Ovary (tissue), 3 donors: ENCODE measurements around the gene TRAF3.

Experiments
- CTCF ChIP-seq, 3 donors: fragments of 450-650 bp in 2 of 3; fragments of 200-600 bp in 1 of 3; IDR thresholded peaks; one replicate each; pipeline versions ENCODE4 v1.5.1 to v1.8.0; 2016 to 2022; ENCODE audit warnings: antibody characterized with exemption in 3 of 3, mild to moderate bottlenecking in 1 of 3
- EP300 ChIP-seq: sonication (generic); formaldehyde crosslinking; IDR thresholded peaks from one replicate; pipeline ENCODE4 v1.6.1; 2017; ENCODE audit warnings: antibody characterized with exemption
- POLR2A ChIP-seq: fragments of 450-650 bp; IDR thresholded peaks from one replicate; pipeline ENCODE4 v1.6.1; 2017; ENCODE audit warnings: antibody characterized with exemption, mild to moderate bottlenecking, moderate library complexity
- donor health status: DM: no; HTN: no; CAD: no.

DNA sequence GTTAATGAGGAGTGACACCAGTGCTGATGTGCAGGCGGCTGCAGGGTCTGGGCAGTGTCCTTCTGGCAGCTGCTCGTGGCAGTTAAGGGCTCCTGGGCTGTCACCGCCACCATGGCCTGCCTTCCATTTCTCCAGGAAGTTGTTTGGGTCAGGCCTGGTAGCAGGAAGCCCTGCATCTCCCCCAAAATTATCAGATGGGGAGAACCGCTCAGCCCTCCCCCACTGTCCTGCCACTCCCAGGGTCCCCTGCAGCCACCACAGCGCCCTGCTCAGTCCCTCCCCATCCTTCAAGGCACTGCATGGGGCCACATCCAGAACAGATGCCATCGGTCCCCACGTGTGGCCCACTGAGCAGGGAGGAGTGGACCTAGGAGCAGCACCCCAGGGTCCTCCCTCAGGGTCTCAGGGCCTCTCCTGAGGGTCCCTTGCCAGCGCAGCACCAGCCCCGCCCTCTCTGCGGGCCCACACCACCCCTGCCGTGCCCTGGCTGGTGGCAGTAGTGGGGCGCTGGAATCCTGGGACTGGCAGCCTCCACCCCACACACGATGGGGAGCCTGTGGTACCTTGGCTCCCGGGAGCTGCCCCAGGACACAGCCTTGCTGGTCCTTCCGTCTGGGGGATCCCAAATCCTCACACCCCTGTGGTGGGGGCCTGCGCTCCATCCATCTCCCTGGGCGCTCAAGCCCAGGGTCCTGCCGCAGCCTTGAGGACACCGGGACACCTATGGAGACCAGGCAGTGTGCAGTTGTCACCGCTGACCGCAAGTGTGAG is 134.9 kb downstream of the TRAF3 start:
- no peak for TF ChIP-seq CTCF (IDR thresholded peaks at IDR 0.05)
- TF ChIP-seq POLR2A = no peak
- no peak for TF ChIP-seq EP300
